A673 (cell line): ENCODE measurements around the gene TCF15. TPM values are rescaled to one million over a fixed set of nuclear protein-coding genes. Genes with fewer than 3 reads are reported as not detected.

Experiments
- BruUV-seq: library from RNA; stranded (reverse); fragments of 400-500 nt; replicated peaks from 2 replicates; lab custom pipeline; 2021; lab: Mats Ljungman, UMichigan
- CTCF ChIA-PET: fragments of 300-600 bp; sonication (Branson Sonifier 250); formaldehyde crosslinking; loops from one replicate; lab custom pipeline; 2022; ENCODE audit warnings: antibody characterized with exemption; lab: Charles Lee
- POLR2A ChIA-PET: fragments of 300-600 bp; sonication (Branson Sonifier 250); formaldehyde crosslinking; loops from one replicate; lab custom pipeline; 2022; ENCODE audit warnings: antibody characterized with exemption; ENCODE audit not compliant: low non-redundant PET; lab: Charles Lee
- DNase-seq: peaks from one replicate; pipeline ENCODE4 v3.0.0-alpha.2; 2015; ENCODE audit warnings: low spot score
- H3K27ac ChIP-seq: fragments of 200-600 bp; sonication (generic); 2 replicates; pipeline ENCODE4 v1.5.1; 2016; ENCODE audit warnings: mixed run types, low read depth, mild to moderate bottlenecking, mixed read lengths, antibody characterized with exemption, low read length; ENCODE audit not compliant: poor library complexity, severe bottlenecking
- H3K27me3 ChIP-seq: fragments of 200-600 bp; sonication (generic); replicated peaks from 2 replicates; pipeline ENCODE4 v1.6.1; 2017; ENCODE audit warnings: mixed run types, low read depth, mild to moderate bottlenecking, mixed read lengths, antibody characterized with exemption, low read length; ENCODE audit not compliant: insufficient read depth, poor library complexity
- H3K36me3 ChIP-seq: fragments of 200-600 bp; sonication (generic); 2 replicates; pipeline ENCODE4 v1.6.1; 2016; ENCODE audit warnings: mixed run types, mild to moderate bottlenecking, mixed read lengths, antibody characterized with exemption, low read length; ENCODE audit not compliant: insufficient read depth, poor library complexity, severe bottlenecking
- H3K4me1 ChIP-seq: fragments of 200-600 bp; sonication (generic); 2 replicates; pipeline ENCODE4 v1.6.1; 2017; ENCODE audit warnings: mixed run types, mild to moderate bottlenecking, mixed read lengths, antibody characterized with exemption, low read length; ENCODE audit not compliant: insufficient read depth, poor library complexity, severe bottlenecking
- H3K4me3 ChIP-seq: fragments of 200-600 bp; sonication (generic); 2 replicates; pipeline ENCODE4 v1.5.1; 2016; ENCODE audit warnings: low read depth, mixed run types, mild to moderate bottlenecking, mixed read lengths, low read length; ENCODE audit not compliant: poor library complexity, severe bottlenecking
- H3K9me3 ChIP-seq: fragments of 200-600 bp; sonication (generic); 2 replicates; pipeline ENCODE4 v1.6.1; 2016; ENCODE audit warnings: mixed run types, low read depth, mild to moderate bottlenecking, mixed read lengths, antibody characterized with exemption, low read length; ENCODE audit not compliant: poor library complexity, severe bottlenecking
- CTCF ChIP-seq: fragments of 300-800, 200-600 bp; sonication (generic); conservative IDR thresholded peaks from 2 replicates; pipeline ENCODE4 v1.5.1; 2017; ENCODE audit warnings: low read depth, mild to moderate bottlenecking, antibody characterized with exemption, low read length, moderate library complexity, mixed read lengths
- EZH2 ChIP-seq: fragments of 200-600 bp; sonication (generic); IDR thresholded peaks from 2 replicates; pipeline ENCODE4 v1.6.1; 2017; ENCODE audit warnings: borderline replicate concordance, low read depth, mild to moderate bottlenecking, mixed read lengths, antibody characterized with exemption, low read length; ENCODE audit not compliant: poor library complexity, severe bottlenecking
- intact Hi-C: fragments of 100-400 bp; cut with micrococcal nuclease; formaldehyde crosslinking; loops from one replicate; pipeline ENCODE4 v1.10.0; 2022; ENCODE audit not compliant: unreplicated experiment
- total RNA-seq: library from RNA; stranded (reverse); gene quantifications from 2 replicates; pipeline ENCODE4 v1.2.3, GENCODE V29; 2021

TCF15 gene
- total RNA-seq, 1 experiment from 2014 or later, result 0.24 TPM

- H3K27ac ChIP-seq, result no peak overlapping the region
- H3K4me1 ChIP-seq, result no peaks in the 10 kb centered on the region
- H3K36me3 ChIP-seq, result no peaks in the 10 kb centered on the region
- intact Hi-C loops, result no loop called here
- TF ChIP-seq CTCF, result no peak
- TF ChIP-seq EZH2, result no peak
- no peak overlapping the region for H3K4me3 ChIP-seq
- H3K27me3 ChIP-seq, result peaks cover 24% of the 10 kb centered on the region
- no TSS peak for BruUV-seq
- no peaks in the 10 kb centered on the region for H3K9me3 ChIP-seq
- CTCF ChIA-PET, result no interaction called here
- POLR2A ChIA-PET, result no interaction called here
- no peak for DNase-seq
Observed at GRCh38 chr20:618980-619379, 8.9 kb upstream of the TCF15 start.

DNA sequence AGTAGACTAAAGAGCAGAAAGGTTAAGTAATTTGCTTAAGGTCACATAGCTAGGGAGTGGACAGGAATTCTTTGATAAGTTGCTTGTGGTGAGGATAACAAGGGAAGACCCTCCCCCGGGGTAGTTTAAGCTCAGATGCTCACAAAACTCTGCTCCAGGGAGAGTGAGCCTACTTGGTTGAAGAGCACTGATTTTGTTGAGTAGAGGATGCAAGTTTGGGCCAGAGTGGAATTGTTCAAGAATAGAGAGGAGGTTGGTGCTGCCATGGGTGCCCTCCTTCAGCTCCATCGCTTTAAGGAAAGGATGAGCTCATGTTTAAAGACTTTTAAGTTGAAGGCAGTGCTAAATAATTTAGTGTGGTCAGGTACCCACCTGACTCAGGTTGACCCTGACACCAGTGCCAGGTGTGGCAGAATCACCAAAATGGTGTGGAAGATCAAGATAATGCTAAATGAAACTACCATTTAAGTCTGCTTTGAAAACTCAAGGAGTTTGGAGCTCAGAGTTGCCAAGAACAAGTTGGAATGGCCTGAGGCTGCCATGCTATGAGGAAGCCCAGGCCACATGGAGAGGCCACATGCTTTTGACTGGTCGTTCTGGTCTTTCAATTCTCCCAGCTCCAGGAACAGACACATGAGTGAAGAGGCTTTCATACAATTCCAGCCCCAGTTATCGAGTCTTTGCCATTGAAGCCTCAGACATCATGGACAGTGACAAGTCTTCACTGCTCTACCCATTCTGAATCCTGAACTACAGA is 8.0 kb upstream of the TCF15 start:
- ChIA-PET POLR2A (no interaction called here), CTCF (no interaction called here)
- BruUV-seq, result no TSS peak

GRCh38 chr20:615514-615913 is 5.4 kb upstream of the TCF15 start:
- TF ChIP-seq EZH2 (no peak), CTCF (no peak)
- peaks cover 58% of the 10 kb centered on the region for H3K27me3 ChIP-seq
- ChIA-PET POLR2A (no interaction called here), CTCF (no interaction called here)
- H3K4me3 ChIP-seq, result no peak overlapping the region
- no peak overlapping the region for H3K27ac ChIP-seq
- BruUV-seq, result no TSS peak
- no peaks in the 10 kb centered on the region for H3K36me3 ChIP-seq
- H3K9me3 ChIP-seq, result no peaks in the 10 kb centered on the region
- no peak for DNase-seq
- intact Hi-C loops, result no loop called here
- H3K4me1 ChIP-seq, result peaks cover 6% of the 10 kb centered on the region

More for the DNA sequence above, 8.0 kb upstream of the TCF15 start:
- no peak for DNase-seq
- peaks cover 32% of the 10 kb centered on the region for H3K27me3 ChIP-seq
- no peaks in the 10 kb centered on the region for H3K36me3 ChIP-seq
- no peak for TF ChIP-seq EZH2
- H3K4me3 ChIP-seq, result no peak overlapping the region
- H3K9me3 ChIP-seq, result no peaks in the 10 kb centered on the region
- H3K27ac ChIP-seq, result no peak overlapping the region
- intact Hi-C loops, result no loop called here
- no peaks in the 10 kb centered on the region for H3K4me1 ChIP-seq

GRCh38 chr20:611843-612185 is 1.7 kb upstream of the TCF15 start:
- BruUV-seq, result no TSS peak
- Histone ChIP-seq H3K27ac (no peak overlapping the region), H3K9me3 (no peaks in the 10 kb centered on the region), H3K4me3 (no peak overlapping the region), H3K4me1 (peaks cover 6% of the 10 kb centered on the region), H3K36me3 (no peaks in the 10 kb centered on the region), H3K27me3 (peaks cover 71% of the 10 kb centered on the region)
- CTCF ChIA-PET, result no interaction called here
- POLR2A ChIA-PET, result no interaction called here
- intact Hi-C loops, result no loop called here
- no peak for TF ChIP-seq CTCF
- TF ChIP-seq EZH2, result no peak
- DNase-seq, result no peak
